Neural progenitor cell (in vitro differentiated cells): Measurements from ENCODE around the gene BPIFB6.

ENCODE experiments used
- EZH2 ChIP-seq: fragments of 200-600 bp; sonication (generic); IDR thresholded peaks from 2 replicates; pipeline ENCODE4 v1.6.1; 2017; ENCODE audit warnings: antibody characterized with exemption, mild to moderate bottlenecking, moderate library complexity
- TF ChIP-seq, protein P1 (sequence below): fragments of 200-600 bp; sonication (generic); IDR thresholded peaks from 2 replicates; pipeline ENCODE4 v1.5.1; 2017; ENCODE audit warnings: antibody characterized with exemption, mild to moderate bottlenecking

DNA sequence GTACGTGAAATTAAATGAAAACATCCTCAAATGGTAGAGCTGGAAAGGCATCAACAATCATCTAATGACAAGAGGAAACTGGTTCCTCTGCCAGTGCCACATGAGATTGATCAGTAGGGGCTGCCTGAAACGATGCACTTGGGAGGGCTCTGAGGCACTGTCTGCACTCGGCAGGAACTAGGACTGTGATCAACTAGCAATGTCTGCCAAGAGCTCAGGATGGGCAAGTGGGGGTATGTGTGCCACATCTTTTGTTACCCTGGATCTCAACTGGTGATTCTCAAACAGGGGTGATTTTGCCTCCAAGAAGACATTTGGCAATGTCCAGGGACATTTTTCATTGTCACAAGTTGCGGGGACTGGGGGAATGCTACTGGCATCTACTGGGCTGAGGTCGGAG lies 1.9 kb downstream of the BPIFB6 start:
- TF ChIP-seq, protein P1, sequence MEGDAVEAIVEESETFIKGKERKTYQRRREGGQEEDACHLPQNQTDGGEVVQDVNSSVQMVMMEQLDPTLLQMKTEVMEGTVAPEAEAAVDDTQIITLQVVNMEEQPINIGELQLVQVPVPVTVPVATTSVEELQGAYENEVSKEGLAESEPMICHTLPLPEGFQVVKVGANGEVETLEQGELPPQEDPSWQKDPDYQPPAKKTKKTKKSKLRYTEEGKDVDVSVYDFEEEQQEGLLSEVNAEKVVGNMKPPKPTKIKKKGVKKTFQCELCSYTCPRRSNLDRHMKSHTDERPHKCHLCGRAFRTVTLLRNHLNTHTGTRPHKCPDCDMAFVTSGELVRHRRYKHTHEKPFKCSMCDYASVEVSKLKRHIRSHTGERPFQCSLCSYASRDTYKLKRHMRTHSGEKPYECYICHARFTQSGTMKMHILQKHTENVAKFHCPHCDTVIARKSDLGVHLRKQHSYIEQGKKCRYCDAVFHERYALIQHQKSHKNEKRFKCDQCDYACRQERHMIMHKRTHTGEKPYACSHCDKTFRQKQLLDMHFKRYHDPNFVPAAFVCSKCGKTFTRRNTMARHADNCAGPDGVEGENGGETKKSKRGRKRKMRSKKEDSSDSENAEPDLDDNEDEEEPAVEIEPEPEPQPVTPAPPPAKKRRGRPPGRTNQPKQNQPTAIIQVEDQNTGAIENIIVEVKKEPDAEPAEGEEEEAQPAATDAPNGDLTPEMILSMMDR, result no peak
- no peak for TF ChIP-seq EZH2
